Neural cell (in vitro differentiated cells): ENCODE data around the gene BLM.

Experiments used
- EZH2 ChIP-seq: fragments of 200-600, 300-800 bp; shearing (Covaris generic), sonication (generic); IDR thresholded peaks from 2 replicates; pipeline ENCODE4 v1.6.1; 2014; ENCODE audit warnings: antibody characterized with exemption, low read length, borderline replicate concordance, mild to moderate bottlenecking; ENCODE audit not compliant: insufficient read depth, poor library complexity, severe bottlenecking
- POLR2AphosphoS5 ChIP-seq: IDR thresholded peaks from 2 replicates; pipeline ENCODE4 v1.6.1; 2012
- TF ChIP-seq, protein P1 (sequence below): fragments of 450-650 bp; IDR thresholded peaks from 2 replicates; pipeline ENCODE4 v1.5.1; 2014; ENCODE audit warnings: antibody characterized with exemption, mild to moderate bottlenecking, moderate library complexity; ENCODE audit not compliant: poor library complexity, severe bottlenecking

DNA sequence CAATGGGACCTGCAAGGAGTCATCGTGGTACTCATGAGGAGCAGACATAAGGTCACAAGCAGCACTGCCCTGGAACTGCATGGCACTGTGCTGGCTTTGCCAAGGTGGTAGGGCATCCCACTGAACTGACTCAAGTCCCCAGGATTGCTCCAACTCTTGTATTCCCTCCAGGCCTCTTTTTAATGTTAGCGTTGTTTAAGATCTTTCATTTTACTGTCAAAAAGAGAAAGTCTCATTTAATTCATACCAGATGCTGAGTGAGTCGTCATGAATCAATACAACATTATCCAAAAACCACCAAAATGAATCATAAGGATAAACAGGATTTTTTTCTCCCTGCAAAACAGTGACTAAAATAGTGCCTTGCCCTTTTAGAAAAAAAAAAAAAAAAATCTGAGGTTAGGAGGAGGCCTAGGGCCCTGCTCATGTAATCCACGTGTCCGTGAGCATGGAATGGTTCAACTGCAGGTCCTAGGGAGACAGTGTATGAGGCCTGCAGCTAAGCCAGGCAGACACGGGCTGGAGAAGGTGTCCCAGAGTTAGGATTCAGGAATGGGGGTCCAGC, 36.7 kb upstream of the BLM start:
- TF ChIP-seq, protein P1, sequence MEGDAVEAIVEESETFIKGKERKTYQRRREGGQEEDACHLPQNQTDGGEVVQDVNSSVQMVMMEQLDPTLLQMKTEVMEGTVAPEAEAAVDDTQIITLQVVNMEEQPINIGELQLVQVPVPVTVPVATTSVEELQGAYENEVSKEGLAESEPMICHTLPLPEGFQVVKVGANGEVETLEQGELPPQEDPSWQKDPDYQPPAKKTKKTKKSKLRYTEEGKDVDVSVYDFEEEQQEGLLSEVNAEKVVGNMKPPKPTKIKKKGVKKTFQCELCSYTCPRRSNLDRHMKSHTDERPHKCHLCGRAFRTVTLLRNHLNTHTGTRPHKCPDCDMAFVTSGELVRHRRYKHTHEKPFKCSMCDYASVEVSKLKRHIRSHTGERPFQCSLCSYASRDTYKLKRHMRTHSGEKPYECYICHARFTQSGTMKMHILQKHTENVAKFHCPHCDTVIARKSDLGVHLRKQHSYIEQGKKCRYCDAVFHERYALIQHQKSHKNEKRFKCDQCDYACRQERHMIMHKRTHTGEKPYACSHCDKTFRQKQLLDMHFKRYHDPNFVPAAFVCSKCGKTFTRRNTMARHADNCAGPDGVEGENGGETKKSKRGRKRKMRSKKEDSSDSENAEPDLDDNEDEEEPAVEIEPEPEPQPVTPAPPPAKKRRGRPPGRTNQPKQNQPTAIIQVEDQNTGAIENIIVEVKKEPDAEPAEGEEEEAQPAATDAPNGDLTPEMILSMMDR, result no peak
- TF ChIP-seq POLR2AphosphoS5 (no peak), EZH2 (no peak)
